GM19452 (cell line): ENCODE measurements around the gene TKTL2.
"Not testable (repeated sequence)": the region's sequence is repeated elsewhere in the genome, so short reads cannot be mapped to it uniquely, and the experiment has no call there.

Source experiments
- ATAC-seq: cut with Tn5 transposase; IDR thresholded peaks from one replicate; pipeline ENCODE4 v1.9.1; 2021; ENCODE audit not compliant: unreplicated experiment

Gene TKTL2

GRCh38 chr4:163447481-163447880 lies 26.1 kb downstream of the TKTL2 start:
- no peak for ATAC-seq

GRCh38 chr4:163447023-163447422 lies 26.5 kb downstream of the TKTL2 start:
- ATAC-seq = not testable (repeated sequence)

GRCh38 chr4:163440040-163440439 lies 33.5 kb downstream of the TKTL2 start:
- ATAC-seq = no peak
